ENCODE measurements around the gene FAM163A.

The FAM163A gene

DNA sequence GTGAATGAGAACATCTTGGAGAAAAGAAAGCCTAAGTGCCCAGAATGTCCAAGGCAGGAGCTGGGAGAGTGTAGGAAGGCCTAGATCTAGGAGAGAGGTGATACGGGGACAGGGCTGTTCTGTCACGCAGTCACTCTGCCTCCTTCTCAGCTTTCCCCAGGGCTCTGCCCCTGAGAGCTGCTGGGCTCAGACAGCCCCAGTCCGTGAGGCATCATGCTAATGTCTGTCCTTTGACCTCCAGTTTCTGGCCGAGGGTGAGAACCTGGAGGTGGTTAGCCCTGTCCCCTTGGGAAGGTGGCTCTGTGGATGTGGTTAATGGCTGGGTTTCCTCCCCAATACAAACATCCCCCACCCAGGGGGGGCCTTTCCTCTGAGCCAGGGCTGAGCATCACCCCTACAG, 63.2 kb downstream of the FAM163A start:
- Histone ChIP-seq H3K9me2 (replicated peaks; ENCODE audit: control insufficient read depth, low read length) (no peaks in the 10 kb centered on the region), H3K9me3 (ENCODE audit: control insufficient read depth, insufficient read depth, low read length) (no peaks in the 10 kb centered on the region), H4K20me1 (ENCODE audit: control insufficient read depth, insufficient read depth, low read depth, low read length) (no peaks in the 10 kb centered on the region), H3K27me3 (ENCODE audit: control insufficient read depth, low read length) (peaks cover 9% of the 10 kb centered on the region; the same call in 1 of the 2 replicates), H3K27ac (ENCODE audit: low read depth, low read length) (no peak overlapping the region), H3K79me2 (ENCODE audit: control insufficient read depth, low read length) (no peaks in the 10 kb centered on the region), H3K4me1 (ENCODE audit: control insufficient read depth, low read length) (no peaks in the 10 kb centered on the region), H3F3A (ENCODE audit: control insufficient read depth, insufficient read depth) (no peaks in the 10 kb centered on the region), H3K4me2 (ENCODE audit: low read length) (no peak overlapping the region), H3K4me3 (ENCODE audit: low read length) (no peak overlapping the region), H3K36me3 (ENCODE audit: control insufficient read depth, low read length) (no peaks in the 10 kb centered on the region)
- no peak for TF ChIP-seq EZH2phosphoT487 (IDR thresholded peaks at IDR 0.05; ENCODE audit: borderline replicate concordance, low read length)
- TF ChIP-seq, protein P1, sequence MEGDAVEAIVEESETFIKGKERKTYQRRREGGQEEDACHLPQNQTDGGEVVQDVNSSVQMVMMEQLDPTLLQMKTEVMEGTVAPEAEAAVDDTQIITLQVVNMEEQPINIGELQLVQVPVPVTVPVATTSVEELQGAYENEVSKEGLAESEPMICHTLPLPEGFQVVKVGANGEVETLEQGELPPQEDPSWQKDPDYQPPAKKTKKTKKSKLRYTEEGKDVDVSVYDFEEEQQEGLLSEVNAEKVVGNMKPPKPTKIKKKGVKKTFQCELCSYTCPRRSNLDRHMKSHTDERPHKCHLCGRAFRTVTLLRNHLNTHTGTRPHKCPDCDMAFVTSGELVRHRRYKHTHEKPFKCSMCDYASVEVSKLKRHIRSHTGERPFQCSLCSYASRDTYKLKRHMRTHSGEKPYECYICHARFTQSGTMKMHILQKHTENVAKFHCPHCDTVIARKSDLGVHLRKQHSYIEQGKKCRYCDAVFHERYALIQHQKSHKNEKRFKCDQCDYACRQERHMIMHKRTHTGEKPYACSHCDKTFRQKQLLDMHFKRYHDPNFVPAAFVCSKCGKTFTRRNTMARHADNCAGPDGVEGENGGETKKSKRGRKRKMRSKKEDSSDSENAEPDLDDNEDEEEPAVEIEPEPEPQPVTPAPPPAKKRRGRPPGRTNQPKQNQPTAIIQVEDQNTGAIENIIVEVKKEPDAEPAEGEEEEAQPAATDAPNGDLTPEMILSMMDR (IDR thresholded peaks at IDR 0.05; ENCODE audit: low read depth, low read length, poor library complexity, severe bottlenecking) = no peak

DNA sequence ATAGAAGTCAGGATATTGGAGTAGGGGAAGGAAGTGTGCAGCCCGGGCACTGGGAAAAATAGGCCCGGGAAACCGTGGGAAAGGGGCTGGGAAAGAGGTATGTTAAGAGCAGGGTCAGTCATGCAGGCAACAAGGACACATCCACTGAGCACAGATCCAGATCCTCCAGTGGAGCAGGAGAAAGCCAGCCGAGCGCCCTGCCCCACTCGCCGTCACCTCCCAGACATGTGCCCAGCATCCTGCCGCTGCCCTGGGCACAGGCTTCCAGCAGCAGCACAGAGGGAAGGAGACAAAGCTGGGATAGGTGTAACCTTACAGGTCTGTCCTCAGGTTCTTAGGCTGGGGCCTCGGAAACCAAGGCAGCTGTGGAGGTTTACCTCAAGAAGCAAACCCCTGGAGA, 64.2 kb downstream of the FAM163A start:
- Histone ChIP-seq H3K36me3 (ENCODE audit: control insufficient read depth, low read length) (no peaks in the 10 kb centered on the region), H3K4me2 (ENCODE audit: low read length) (no peak overlapping the region), H3K4me3 (ENCODE audit: low read length) (no peak overlapping the region), H3K4me1 (ENCODE audit: control insufficient read depth, low read length) (no peaks in the 10 kb centered on the region), H3K9me2 (replicated peaks; ENCODE audit: control insufficient read depth, low read length) (no peaks in the 10 kb centered on the region), H3K27ac (ENCODE audit: low read depth, low read length) (no peak overlapping the region), H4K20me1 (ENCODE audit: control insufficient read depth, insufficient read depth, low read depth, low read length) (no peaks in the 10 kb centered on the region), H3K27me3 (ENCODE audit: control insufficient read depth, low read length) (peaks cover 5% of the 10 kb centered on the region; the same call in 1 of the 2 replicates), H3K79me2 (ENCODE audit: control insufficient read depth, low read length) (no peaks in the 10 kb centered on the region), H3F3A (ENCODE audit: control insufficient read depth, insufficient read depth) (no peaks in the 10 kb centered on the region), H3K9me3 (ENCODE audit: control insufficient read depth, insufficient read depth, low read length) (no peaks in the 10 kb centered on the region)
- no peak for TF ChIP-seq EZH2phosphoT487 (IDR thresholded peaks at IDR 0.05; ENCODE audit: borderline replicate concordance, low read length)
- TF ChIP-seq, protein P1 (IDR thresholded peaks at IDR 0.05; ENCODE audit: low read depth, low read length, poor library complexity, severe bottlenecking) = no peak

DNA sequence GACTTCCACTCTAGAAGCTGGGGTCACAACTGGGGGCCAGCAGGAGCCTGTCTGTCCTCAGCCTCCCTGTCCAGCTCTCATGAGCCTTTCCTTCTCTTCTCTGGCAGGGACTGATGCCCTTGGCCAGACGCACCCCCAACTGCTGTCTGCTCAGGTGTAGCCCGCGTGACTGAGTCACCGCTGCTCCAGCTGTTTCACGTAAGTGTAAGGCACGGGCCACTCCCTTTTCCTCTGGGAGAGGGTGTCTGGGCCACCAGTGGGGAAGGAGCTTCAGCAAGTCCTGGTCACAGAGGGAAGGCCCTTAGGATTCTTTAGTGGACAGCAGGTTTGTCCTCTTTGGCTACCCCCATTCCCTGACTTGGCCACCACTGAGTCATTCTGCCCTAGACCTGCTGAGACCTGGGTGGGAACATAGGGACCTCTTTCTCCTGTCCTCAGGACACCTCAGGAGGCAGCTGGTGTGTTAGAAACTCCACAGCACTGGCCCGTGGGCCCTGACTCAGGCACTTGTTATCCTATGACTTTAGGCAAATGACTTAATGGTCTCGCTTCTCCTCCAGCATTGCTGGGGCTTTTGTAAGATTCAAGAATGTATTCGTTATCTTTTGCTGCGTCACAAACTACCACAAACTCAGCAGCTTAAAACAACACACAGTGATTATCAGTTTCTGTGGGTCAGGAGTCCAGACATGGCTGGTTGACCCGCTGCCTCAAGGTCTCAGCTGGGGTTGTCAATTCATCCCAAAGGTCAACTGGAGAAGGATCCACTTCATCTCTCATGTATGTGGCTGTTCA, 64.8 kb downstream of the FAM163A start:
- Histone ChIP-seq H3K27me3 (ENCODE audit: control insufficient read depth, low read length) (no peaks in the 10 kb centered on the region), H3K27ac (ENCODE audit: low read depth, low read length) (no peak overlapping the region), H3K9me2 (replicated peaks; ENCODE audit: control insufficient read depth, low read length) (no peaks in the 10 kb centered on the region), H3K4me2 (ENCODE audit: low read length) (no peak overlapping the region), H4K20me1 (ENCODE audit: control insufficient read depth, insufficient read depth, low read depth, low read length) (no peaks in the 10 kb centered on the region), H3K9me3 (ENCODE audit: control insufficient read depth, insufficient read depth, low read length) (no peaks in the 10 kb centered on the region), H3F3A (ENCODE audit: control insufficient read depth, insufficient read depth) (no peaks in the 10 kb centered on the region), H3K36me3 (ENCODE audit: control insufficient read depth, low read length) (no peaks in the 10 kb centered on the region), H3K4me3 (ENCODE audit: low read length) (no peak overlapping the region), H3K79me2 (ENCODE audit: control insufficient read depth, low read length) (no peaks in the 10 kb centered on the region), H3K4me1 (ENCODE audit: control insufficient read depth, low read length) (no peaks in the 10 kb centered on the region)
- TF ChIP-seq EZH2phosphoT487 (IDR thresholded peaks at IDR 0.05; ENCODE audit: borderline replicate concordance, low read length) = no peak
- TF ChIP-seq, protein P1 (IDR thresholded peaks at IDR 0.05; ENCODE audit: low read depth, low read length, poor library complexity, severe bottlenecking) = no peak

All from DOHH2 (cell line).